ENCODE measurements around the gene CRK.

DNA sequence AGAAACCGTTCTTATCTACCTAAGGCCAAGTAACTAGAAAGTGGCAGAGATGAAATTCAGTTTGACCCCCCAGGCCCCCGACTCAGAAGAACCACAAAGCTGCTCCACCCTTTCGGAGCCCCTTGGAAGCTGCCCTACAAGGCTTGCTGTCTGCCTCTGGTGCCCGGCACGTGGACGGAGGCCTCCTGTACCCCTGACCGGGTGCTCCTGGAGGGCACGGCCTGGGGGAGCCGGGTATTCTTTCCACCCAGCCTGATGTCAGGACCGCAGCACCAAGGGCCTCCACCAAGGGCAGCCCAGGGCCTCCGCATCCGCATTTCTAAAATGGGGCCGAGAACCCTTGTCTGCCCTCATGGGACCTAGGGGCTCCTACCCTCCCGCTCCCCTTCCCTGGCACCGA is 15.5 kb upstream of the CRK start:
- TF ChIP-seq GATA2 (IDR thresholded peaks at IDR 0.05; ENCODE audit: low read depth, low read length), result no peak
- no peak for TF ChIP-seq GATA3 (IDR thresholded peaks at IDR 0.05; ENCODE audit: low read depth, low read length)
